Raji (cell line): ENCODE data around the gene SPTBN1.

Experiments
- POLR2A ChIP-seq: IDR thresholded peaks from 2 replicates; pipeline ENCODE4 v1.6.1; 2011; ENCODE audit warnings: low read depth, low read length, control low read depth; ENCODE audit not compliant: insufficient read depth

Gene SPTBN1

GRCh38 chr2:54602736-54603322 is 146.7 kb downstream of the SPTBN1 start:
- TF ChIP-seq POLR2A, result no peak

GRCh38 chr2:54603357-54603756 is 147.2 kb downstream of the SPTBN1 start:
- TF ChIP-seq POLR2A, result no peak

- no peak for TF ChIP-seq POLR2A
Observed at GRCh38 chr2:54603796-54604195, 147.7 kb downstream of the SPTBN1 start.

GRCh38 chr2:54604871-54605270 is 148.7 kb downstream of the SPTBN1 start:
- no peak for TF ChIP-seq POLR2A

GRCh38 chr2:54605836-54606235 is 149.7 kb downstream of the SPTBN1 start:
- no peak for TF ChIP-seq POLR2A

GRCh38 chr2:54606393-54606958 is 150.3 kb downstream of the SPTBN1 start:
- no peak for TF ChIP-seq POLR2A

- TF ChIP-seq POLR2A, result no peak
Observed at GRCh38 chr2:54608224-54608623, 152.1 kb downstream of the SPTBN1 start.

- no peak for TF ChIP-seq POLR2A
Observed at GRCh38 chr2:54609241-54609640, 153.1 kb downstream of the SPTBN1 start.

- TF ChIP-seq POLR2A, result no peak
Observed at GRCh38 chr2:54609647-54610046, 153.5 kb downstream of the SPTBN1 start.

GRCh38 chr2:54610700-54611099 is 154.6 kb downstream of the SPTBN1 start:
- no peak for TF ChIP-seq POLR2A

GRCh38 chr2:54611830-54612545 is 155.9 kb downstream of the SPTBN1 start:
- no peak for TF ChIP-seq POLR2A

GRCh38 chr2:54613386-54613785 is 157.3 kb downstream of the SPTBN1 start:
- no peak for TF ChIP-seq POLR2A

GRCh38 chr2:54613794-54614257 is 157.7 kb downstream of the SPTBN1 start:
- TF ChIP-seq POLR2A, result no peak

- no peak for TF ChIP-seq POLR2A
Observed at GRCh38 chr2:54614819-54615218, 158.7 kb downstream of the SPTBN1 start.

GRCh38 chr2:54615832-54616534 is 159.9 kb downstream of the SPTBN1 start:
- no peak for TF ChIP-seq POLR2A

GRCh38 chr2:54617409-54617808 is 161.3 kb downstream of the SPTBN1 start:
- no peak for TF ChIP-seq POLR2A
